Fibroblast of pulmonary artery (primary cell): Measurements from ENCODE around the gene REG1A.

Experiments used
- DNase-seq: peaks from one replicate; pipeline ENCODE4 v3.0.0-alpha.2; 2010; ENCODE audit warnings: low read depth
- H3K4me3 ChIP-seq: replicated peaks from 2 replicates; pipeline ENCODE4 v1.5.1; 2011; ENCODE audit warnings: low read depth, mild to moderate bottlenecking, control low read depth, low read length, moderate library complexity
- TF ChIP-seq, protein P1 (sequence below): IDR thresholded peaks from 2 replicates; pipeline ENCODE4 v1.5.1; 2011; ENCODE audit warnings: mild to moderate bottlenecking, control low read depth, low read length, inconsistent platforms; ENCODE audit errors: missing control alignments

Gene REG1A

DNA sequence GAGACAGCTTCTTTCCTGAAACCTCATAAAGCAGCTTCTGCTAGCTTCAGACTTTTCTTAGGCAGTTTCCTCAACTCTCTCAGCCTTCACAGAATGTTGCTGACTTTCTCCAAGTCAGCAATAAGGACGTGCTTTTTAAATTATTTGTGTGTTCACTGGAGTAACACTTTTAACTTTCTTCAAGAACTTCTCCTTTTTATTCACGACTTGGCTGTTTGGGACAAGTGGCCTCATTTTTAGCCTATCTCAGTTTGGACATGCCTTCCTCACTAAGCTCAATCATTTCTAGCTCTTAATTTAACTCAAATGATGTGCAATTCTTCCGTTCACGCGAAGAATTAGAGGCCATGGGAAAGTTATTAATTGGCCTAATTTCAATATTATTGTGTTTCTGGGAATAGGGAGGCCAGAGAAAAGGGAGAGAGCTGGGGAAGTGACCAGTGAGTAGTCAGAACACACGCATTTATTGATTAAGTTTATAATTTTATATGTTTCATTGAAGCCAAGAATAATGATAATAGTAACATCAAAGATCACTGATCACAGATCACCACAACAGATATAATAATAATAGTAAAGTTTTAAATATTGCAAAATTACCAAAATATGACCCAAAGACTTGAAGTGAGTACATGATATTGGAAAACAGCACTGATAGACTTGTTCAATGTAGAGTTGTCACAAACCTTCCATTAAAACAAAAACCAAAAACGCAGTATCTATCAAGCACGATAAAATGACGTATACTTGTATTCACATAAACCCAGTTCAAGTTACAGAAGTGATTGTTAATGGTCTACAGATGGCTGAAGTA is 4.8 kb downstream of the REG1A start:
- TF ChIP-seq, protein P1, sequence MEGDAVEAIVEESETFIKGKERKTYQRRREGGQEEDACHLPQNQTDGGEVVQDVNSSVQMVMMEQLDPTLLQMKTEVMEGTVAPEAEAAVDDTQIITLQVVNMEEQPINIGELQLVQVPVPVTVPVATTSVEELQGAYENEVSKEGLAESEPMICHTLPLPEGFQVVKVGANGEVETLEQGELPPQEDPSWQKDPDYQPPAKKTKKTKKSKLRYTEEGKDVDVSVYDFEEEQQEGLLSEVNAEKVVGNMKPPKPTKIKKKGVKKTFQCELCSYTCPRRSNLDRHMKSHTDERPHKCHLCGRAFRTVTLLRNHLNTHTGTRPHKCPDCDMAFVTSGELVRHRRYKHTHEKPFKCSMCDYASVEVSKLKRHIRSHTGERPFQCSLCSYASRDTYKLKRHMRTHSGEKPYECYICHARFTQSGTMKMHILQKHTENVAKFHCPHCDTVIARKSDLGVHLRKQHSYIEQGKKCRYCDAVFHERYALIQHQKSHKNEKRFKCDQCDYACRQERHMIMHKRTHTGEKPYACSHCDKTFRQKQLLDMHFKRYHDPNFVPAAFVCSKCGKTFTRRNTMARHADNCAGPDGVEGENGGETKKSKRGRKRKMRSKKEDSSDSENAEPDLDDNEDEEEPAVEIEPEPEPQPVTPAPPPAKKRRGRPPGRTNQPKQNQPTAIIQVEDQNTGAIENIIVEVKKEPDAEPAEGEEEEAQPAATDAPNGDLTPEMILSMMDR, result no peak
- DNase-seq, result no peak

DNA sequence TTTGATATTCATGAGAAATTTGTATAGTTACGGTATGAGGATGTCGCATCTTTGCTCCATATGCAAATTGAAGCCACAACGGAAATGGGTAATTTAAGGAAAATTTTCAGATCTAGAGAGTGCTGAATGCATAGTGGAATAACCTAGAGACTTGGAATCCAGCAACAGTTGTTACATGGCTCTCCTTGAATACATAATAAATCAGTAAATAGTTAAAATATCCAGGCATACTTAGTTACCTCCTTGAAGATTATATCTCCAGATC is 5.4 kb downstream of the REG1A start:
- TF ChIP-seq, protein P1, result no peak

More for the DNA sequence above, 4.8 kb downstream of the REG1A start:
- H3K4me3 ChIP-seq, result no peak overlapping the region

DNA sequence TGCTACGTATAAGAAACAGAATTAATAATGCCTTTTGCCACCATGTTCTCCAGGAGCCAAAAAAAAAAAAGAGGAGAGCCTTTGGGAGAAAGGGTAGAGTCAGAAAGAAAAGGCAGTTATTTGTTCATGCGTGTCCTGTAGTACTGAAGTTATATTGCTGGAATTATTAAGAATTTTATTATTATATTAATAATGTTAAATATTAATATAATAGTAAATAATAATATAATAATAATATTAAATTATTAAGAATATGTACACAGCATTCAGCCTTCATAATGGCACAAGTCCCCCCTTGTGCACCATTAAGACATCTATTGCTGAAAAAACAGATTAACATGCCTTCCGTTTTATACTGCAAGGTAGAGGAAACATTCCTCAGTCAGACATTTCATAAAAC is 8.1 kb downstream of the REG1A start:
- DNase-seq, result no peak
- TF ChIP-seq, protein P1, result no peak
- H3K4me3 ChIP-seq, result no peak overlapping the region

More for the DNA sequence above, 5.4 kb downstream of the REG1A start:
- no peak overlapping the region for H3K4me3 ChIP-seq
- no peak for DNase-seq

DNA sequence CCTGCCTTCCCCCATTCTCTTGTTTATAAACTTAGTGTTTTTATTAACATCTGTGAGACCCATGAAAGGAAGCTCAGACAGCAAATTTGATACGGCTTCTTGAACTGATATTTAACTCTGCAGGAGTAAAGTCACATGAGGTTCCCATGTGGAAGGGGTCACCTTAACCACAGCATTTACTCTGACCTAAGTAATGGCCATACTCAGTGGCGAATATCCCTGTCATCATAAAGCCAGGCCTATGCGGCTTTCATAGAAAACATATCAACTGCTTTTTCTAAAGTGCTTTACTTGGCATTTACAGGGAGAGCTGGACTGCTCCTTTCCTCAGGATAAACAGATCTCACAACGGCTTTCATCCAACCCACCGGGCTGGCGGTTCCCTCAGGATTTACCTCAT is 9.0 kb downstream of the REG1A start:
- TF ChIP-seq, protein P1, result no peak
- no peak overlapping the region for H3K4me3 ChIP-seq
- no peak for DNase-seq

DNA sequence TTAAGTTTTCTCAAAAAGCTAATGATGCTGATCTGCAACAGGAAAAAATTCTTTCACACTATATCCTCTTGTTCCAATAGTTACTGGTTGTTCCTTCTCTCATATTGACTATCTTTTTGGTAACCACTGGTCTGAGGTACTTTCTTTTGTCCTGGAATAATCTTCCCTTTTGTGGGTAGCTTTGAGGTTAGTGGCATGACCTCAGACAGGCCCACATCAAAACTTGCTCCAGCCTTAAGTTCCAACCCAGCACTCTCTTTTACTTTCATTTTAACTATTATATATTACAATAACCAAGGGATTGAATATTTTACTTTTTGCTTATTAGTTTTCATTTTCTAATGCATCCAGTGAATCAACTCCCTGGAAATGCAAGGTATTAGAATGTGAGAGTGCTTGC is 9.5 kb downstream of the REG1A start:
- H3K4me3 ChIP-seq, result no peak overlapping the region
- TF ChIP-seq, protein P1, result no peak
- no peak for DNase-seq

DNA sequence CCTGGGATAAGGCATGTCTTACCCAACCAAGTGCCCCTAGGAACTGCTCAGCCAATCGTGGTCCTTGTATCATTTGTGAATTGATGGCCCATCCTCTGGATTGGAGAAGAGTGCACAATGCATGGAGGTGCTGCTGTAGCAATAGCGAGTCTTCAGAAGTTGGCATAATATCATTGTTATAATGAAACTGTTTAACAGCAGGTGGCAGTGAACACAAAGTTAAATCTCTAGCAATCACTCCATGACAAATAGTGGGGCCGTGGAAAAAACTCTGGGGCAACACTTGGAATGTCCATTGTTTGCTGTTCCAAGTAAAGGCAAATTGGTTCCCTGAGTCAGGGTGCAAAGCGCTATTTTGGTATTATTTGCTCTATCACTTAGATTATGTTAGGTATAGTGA is 11.4 kb downstream of the REG1A start:
- TF ChIP-seq, protein P1, result no peak
- no peak for DNase-seq
- H3K4me3 ChIP-seq, result no peak overlapping the region

DNA sequence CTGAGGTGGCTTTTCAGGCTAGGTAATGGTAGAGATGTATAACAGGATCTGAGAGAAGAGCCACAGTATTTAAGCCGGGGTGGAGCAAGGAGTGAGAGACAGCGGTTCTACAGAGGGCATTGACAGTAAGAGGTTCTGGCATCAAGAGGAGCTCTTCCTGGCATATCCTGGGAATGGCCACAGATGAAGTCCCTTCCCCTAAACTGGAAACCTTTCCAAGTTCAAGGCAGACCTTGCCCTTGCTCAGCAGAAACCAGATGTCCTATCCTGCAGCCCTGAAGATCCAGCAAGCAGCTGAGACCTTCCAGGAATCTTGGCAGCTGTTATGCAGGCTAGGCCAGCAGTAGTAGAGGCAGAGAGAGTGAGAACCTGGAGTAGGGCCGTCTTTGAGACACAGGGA is 18.1 kb downstream of the REG1A start:
- H3K4me3 ChIP-seq, result no peak overlapping the region
- TF ChIP-seq, protein P1, result no peak
- no peak for DNase-seq
